ENCODE results near the gene VPS37B.

DNA sequence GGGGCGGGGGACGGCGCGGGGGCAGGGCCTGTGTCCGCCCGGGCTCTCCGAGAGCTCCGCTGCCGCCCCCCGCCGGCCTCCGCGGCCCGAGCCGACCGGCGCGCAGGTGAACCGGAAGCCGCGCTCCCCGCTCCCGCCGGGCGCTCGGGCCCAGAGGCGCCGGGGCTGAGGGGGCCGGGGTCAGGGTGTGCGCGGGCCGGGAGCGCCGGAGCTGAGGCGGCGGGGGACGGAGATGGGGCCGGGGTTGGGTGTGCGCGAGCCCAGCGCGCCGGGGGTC is 60.2 kb downstream of the VPS37B start:
- TF ChIP-seq, protein P1, sequence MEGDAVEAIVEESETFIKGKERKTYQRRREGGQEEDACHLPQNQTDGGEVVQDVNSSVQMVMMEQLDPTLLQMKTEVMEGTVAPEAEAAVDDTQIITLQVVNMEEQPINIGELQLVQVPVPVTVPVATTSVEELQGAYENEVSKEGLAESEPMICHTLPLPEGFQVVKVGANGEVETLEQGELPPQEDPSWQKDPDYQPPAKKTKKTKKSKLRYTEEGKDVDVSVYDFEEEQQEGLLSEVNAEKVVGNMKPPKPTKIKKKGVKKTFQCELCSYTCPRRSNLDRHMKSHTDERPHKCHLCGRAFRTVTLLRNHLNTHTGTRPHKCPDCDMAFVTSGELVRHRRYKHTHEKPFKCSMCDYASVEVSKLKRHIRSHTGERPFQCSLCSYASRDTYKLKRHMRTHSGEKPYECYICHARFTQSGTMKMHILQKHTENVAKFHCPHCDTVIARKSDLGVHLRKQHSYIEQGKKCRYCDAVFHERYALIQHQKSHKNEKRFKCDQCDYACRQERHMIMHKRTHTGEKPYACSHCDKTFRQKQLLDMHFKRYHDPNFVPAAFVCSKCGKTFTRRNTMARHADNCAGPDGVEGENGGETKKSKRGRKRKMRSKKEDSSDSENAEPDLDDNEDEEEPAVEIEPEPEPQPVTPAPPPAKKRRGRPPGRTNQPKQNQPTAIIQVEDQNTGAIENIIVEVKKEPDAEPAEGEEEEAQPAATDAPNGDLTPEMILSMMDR (IDR thresholded peaks at IDR 0.05; ENCODE audit: low read depth, low read length): no peak
- no peak for TF ChIP-seq EZH2phosphoT487 (IDR thresholded peaks at IDR 0.05; ENCODE audit: low read depth)
